HFFc6 (cell line): ENCODE data around the gene FOXQ1. TPM values are rescaled to one million over a fixed set of nuclear protein-coding genes. Genes with fewer than 3 reads are reported as not detected.

Experiments used
- DNase-seq: peaks from one replicate; pipeline ENCODE4 v3.0.0-alpha.2; 2018
- H3K27ac Mint-ChIP-seq: 2 replicates; pipeline ENCODE4 v1.8.0; 2020; ENCODE audit warnings: mild to moderate bottlenecking, mixed read lengths
- H3K27me3 Mint-ChIP-seq: 2 replicates; pipeline ENCODE4 v1.8.0; 2021; ENCODE audit warnings: mild to moderate bottlenecking, moderate library complexity, mixed read lengths; ENCODE audit not compliant: insufficient read depth
- H3K36me3 Mint-ChIP-seq: 2 replicates; pipeline ENCODE4 v1.8.0; 2021; ENCODE audit warnings: low read depth, mixed read lengths
- H3K4me1 Mint-ChIP-seq: 2 replicates; pipeline ENCODE4 v1.8.0; 2020; ENCODE audit warnings: low read depth, mixed read lengths
- H3K4me3 Mint-ChIP-seq: 2 replicates; pipeline ENCODE4 v1.8.0; 2020; ENCODE audit warnings: mild to moderate bottlenecking, moderate library complexity, mixed read lengths
- H3K9me3 Mint-ChIP-seq: 2 replicates; pipeline ENCODE4 v1.8.0; 2020; ENCODE audit warnings: mild to moderate bottlenecking, mixed read lengths
- total RNA-seq, 6 experiments: library from RNA; stranded (reverse); fragmentation: NEBNext Ultra II Directional; extraction: Animal tissue kit (Norgen Biotek cat#: 25700); gene quantifications; 2 replicates in 1 of 6; 3 replicates in 5 of 6; pipeline ENCODE4 v1.2.3, GENCODE V29; 2021
- TF ChIP-seq, protein P1 (sequence below): fragments of 200-600 bp; sonication (generic); IDR thresholded peaks from 2 replicates; pipeline ENCODE4 v1.5.0; 2021; ENCODE audit warnings: antibody characterized with exemption, mild to moderate bottlenecking

Gene FOXQ1
- total RNA-seq, 6 experiments from 2014 or later, result 0.74 to 3.2 (median 2.7) TPM

DNA sequence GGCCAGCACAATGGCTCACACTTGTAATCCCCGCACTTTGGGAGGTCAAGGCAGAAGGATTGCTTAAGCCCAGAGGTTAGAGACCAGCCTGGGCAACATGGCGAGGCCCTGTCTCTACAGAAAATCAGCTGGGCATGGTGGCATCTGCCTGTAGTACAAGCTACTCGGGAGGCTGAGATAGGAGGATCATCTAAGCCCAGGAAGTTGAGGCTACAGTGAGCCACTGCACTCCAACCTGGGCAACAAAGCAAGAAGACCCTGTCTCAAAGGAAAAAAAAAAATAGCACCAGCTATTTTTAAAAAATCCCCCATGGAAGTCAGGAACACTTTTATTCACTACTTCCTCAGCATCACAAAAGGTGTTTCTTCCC is 45.2 kb upstream of the FOXQ1 start:
- Mint-ChIP-seq H3K9me3 (no peaks in the 10 kb centered on the region), H3K27me3 (peaks cover 9% of the 10 kb centered on the region), H3K27ac (no peak overlapping the region), H3K4me3 (no peak overlapping the region), H3K4me1 (peaks cover 22% of the 10 kb centered on the region), H3K36me3 (no peaks in the 10 kb centered on the region)
- no peak for DNase-seq
- TF ChIP-seq, protein P1, sequence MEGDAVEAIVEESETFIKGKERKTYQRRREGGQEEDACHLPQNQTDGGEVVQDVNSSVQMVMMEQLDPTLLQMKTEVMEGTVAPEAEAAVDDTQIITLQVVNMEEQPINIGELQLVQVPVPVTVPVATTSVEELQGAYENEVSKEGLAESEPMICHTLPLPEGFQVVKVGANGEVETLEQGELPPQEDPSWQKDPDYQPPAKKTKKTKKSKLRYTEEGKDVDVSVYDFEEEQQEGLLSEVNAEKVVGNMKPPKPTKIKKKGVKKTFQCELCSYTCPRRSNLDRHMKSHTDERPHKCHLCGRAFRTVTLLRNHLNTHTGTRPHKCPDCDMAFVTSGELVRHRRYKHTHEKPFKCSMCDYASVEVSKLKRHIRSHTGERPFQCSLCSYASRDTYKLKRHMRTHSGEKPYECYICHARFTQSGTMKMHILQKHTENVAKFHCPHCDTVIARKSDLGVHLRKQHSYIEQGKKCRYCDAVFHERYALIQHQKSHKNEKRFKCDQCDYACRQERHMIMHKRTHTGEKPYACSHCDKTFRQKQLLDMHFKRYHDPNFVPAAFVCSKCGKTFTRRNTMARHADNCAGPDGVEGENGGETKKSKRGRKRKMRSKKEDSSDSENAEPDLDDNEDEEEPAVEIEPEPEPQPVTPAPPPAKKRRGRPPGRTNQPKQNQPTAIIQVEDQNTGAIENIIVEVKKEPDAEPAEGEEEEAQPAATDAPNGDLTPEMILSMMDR, result no peak

DNA sequence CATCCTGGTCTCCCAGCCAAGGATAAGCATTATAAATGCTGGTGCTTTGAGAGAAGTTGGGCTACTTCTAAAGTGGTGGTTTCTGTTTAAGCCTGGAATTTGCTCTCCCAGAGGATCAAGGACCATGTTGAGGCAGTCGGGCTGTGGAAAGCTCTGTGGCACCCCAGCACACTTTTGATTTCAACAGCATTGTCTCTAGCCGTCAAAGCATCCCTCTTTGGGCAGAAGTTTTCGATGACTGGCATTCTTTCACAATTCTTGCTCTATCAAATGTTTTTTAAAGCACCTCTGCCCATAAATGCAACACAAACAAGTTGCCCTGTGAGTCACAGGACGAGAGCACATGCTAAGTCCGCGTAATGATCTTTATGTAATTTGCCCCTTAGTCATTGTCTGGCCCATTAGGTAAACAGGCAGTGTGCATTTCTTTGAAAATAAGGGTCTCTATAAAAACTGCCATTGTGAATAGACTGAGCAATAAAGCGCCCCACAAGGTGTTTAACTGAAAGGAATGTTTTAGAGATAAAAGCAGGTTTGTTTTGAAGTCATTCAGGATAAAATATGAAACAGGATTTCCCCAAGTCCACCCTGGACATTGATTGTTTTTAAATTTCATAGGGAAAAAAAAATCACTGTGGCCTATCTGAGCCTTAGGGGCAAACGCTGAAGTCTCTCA is 44.7 kb upstream of the FOXQ1 start:
- H3K27me3 Mint-ChIP-seq, result peaks cover 12% of the 10 kb centered on the region
- H3K27ac Mint-ChIP-seq, result no peak overlapping the region; the same call in 1 of the 2 replicates
- DNase-seq, result no peak
- TF ChIP-seq, protein P1, result no peak
- no peak overlapping the region for H3K4me3 Mint-ChIP-seq
- peaks cover 24% of the 10 kb centered on the region for H3K4me1 Mint-ChIP-seq
- H3K36me3 Mint-ChIP-seq, result no peaks in the 10 kb centered on the region
- H3K9me3 Mint-ChIP-seq, result no peaks in the 10 kb centered on the region

DNA sequence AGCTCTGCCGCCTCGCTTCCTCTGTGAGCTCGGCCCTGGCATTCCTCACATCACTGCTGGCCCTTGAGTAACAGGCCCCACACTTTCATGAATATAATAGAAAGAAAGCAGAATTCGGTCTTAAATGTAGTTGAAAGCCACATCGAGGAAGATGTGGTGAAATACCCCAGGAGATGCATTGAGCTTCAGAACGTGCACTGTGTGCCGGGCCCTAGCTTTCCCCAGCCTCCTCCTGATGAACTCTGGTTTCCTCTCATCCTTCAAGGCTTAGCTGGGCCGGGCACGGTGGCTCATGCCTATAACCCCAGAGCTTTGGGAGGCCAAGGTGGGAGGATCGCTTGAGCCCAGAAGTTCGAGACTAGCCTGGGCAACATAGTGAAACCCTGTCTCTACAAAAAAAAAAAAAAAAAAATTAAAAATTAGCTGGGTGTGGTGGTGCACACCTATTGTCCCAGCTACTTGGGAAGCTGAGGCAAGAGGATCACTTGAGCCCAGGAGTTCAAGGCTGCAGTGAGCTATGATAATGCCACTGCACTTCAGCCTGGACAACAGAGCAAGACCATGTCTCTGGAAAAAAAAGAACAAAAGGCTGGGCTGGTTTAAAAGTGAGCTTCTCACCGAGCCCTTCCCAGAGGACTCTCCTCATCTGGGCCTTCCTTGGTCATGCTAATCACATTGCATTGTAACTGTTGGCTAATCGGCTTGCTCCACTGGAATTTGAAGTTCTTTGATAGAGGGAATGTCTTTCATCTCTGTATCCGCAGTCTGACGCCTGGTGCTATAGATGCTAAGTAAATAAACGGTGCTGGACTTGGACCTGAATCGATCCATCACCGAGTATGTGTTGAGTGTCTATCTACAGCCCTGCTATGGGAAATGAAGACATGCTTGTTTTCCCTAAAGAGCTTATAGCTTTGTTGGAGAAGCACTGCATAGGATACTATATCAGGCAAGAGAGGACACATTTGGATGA is 43.8 kb upstream of the FOXQ1 start:
- Mint-ChIP-seq H3K4me1 (peaks cover 32% of the 10 kb centered on the region), H3K36me3 (no peaks in the 10 kb centered on the region), H3K4me3 (no peak overlapping the region), H3K27me3 (peaks cover 12% of the 10 kb centered on the region), H3K27ac (no peak overlapping the region), H3K9me3 (no peaks in the 10 kb centered on the region)
- no peak for DNase-seq
- TF ChIP-seq, protein P1, result no peak

DNA sequence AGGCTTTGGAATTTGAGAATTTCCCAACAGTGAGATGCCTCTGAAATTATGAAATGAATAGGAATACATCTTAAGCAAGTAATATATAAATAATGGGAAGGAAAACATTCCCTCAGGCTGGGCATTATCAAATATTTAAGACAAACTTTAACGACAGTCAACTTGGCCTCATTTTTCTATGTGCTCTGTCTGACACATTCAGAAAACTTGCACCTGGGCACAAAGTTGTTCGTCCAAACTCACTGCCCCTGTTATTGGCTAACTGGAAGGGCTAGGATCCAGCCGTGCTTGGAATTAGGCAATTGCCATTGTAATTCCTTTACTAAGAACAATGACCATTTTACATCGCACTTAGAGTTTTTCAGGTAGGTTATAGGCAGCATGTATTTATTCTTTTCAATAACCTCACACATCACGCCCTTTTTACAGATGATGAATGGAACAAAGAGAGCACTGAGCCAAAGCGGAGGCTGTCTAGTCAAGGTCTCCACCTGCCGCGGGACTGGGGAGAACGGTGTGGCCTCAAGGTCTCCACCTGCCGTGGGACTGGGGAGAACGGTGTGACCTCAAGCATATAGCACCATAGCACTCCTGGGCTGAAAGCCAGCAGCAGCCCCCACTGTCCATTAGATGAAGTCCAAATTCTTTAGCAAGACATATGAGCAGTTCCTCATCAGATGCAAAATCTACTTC is 40.7 kb upstream of the FOXQ1 start:
- no peak overlapping the region for H3K4me3 Mint-ChIP-seq
- no peak for DNase-seq
- H3K36me3 Mint-ChIP-seq, result peaks cover 6% of the 10 kb centered on the region; the same call in 1 of the 2 replicates
- H3K9me3 Mint-ChIP-seq, result no peaks in the 10 kb centered on the region
- TF ChIP-seq, protein P1, result no peak
- peaks cover 20% of the 10 kb centered on the region for H3K27me3 Mint-ChIP-seq
- H3K4me1 Mint-ChIP-seq, result peaks cover 19% of the 10 kb centered on the region
- no peak overlapping the region for H3K27ac Mint-ChIP-seq

DNA sequence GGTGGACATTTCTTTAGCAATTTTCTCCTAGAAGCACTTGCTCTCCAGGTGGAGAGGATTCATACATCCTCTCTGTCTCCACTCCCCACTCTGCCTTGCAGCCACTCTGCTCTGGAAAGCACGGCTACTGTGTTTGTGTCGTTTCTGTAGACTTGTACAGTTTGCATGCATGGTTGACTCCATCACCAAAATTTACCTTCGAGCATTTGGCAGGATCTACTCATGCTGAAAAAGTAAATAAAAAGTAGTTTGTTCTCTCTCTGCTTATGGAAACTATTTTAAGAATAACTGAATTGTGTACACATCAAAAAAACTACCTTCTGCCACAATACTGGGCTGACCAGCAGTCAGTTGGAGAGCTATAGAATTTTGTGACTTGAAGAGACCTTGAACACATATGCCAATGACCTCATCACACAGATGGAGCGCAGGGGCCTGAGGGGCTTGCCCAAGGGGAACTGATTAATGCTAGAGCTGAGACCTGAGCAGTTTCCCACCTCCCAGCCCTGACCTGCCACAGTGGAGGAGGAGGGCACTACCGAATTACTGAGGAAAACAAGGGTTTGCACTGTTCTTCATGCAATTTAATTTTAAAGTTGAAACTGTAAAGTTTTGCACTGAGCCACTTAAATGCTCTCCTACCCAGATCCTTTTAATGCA is 33.7 kb upstream of the FOXQ1 start:
- no peaks in the 10 kb centered on the region for H3K9me3 Mint-ChIP-seq
- no peak for DNase-seq
- TF ChIP-seq, protein P1, result no peak
- peaks cover 6% of the 10 kb centered on the region; the same call in 1 of the 2 replicates for H3K36me3 Mint-ChIP-seq
- H3K4me1 Mint-ChIP-seq, result peaks cover under 1% of the 10 kb centered on the region
- H3K27me3 Mint-ChIP-seq, result peaks cover 8% of the 10 kb centered on the region
- no peak overlapping the region for H3K4me3 Mint-ChIP-seq
- H3K27ac Mint-ChIP-seq, result no peak overlapping the region
